Measurements from ENCODE around the gene NLRP9.
A peak's percentile ranks its signal among the peaks of the same experiment; 100 is the strongest.

Gene NLRP9

GRCh38 chr19:55675661-55676354 is 62.4 kb downstream of the NLRP9 start:
- Mint-ChIP-seq H3K9me3 (no peaks in the 10 kb centered on the region), H3K27ac (peak overlapping the region; percentile 97), H3K27me3 (ENCODE audit: low read depth, poor library complexity) (peaks cover 3% of the 10 kb centered on the region), H3K4me1 (peaks cover 57% of the 10 kb centered on the region), H3K36me3 (ENCODE audit: low read depth) (peaks cover 45% of the 10 kb centered on the region), H3K4me3 (peak overlapping the region; percentile 98)
- DNase-seq, result no peak
- no peak for TF ChIP-seq CTCF (IDR thresholded peaks at IDR 0.05)

- no peak for TF ChIP-seq CTCF (IDR thresholded peaks at IDR 0.05)
- Mint-ChIP-seq H3K27me3 (ENCODE audit: low read depth, poor library complexity) (peaks cover 3% of the 10 kb centered on the region), H3K9me3 (no peaks in the 10 kb centered on the region), H3K4me3 (peak within 1 kb of the TSS; percentile 98), H3K36me3 (ENCODE audit: low read depth) (peaks cover 46% of the 10 kb centered on the region), H3K4me1 (peaks cover 62% of the 10 kb centered on the region), H3K27ac (peak within 1 kb of the TSS; percentile 98)
- DNase-seq, result peak; percentile 98
Observed at GRCh38 chr19:55674841-55675660, 63.2 kb downstream of the NLRP9 start, which contains the start of gene EPN1. TSS of gene EPN1 (plus strand) at chr19:55675226. CDS start at chr19:55678628, 3,402 bp downstream.

GRCh38 chr19:55674459-55674840 is 63.8 kb downstream of the NLRP9 start:
- Mint-ChIP-seq H3K27ac (peak overlapping the region; percentile 98), H3K36me3 (ENCODE audit: low read depth) (peaks cover 42% of the 10 kb centered on the region), H3K4me1 (peaks cover 62% of the 10 kb centered on the region)

GRCh38 chr19:55673889-55674288 is 64.3 kb downstream of the NLRP9 start:
- Mint-ChIP-seq H3K36me3 (ENCODE audit: low read depth) (peaks cover 37% of the 10 kb centered on the region), H3K9me3 (no peaks in the 10 kb centered on the region), H3K27ac (peak overlapping the region; percentile 92), H3K4me1 (peaks cover 62% of the 10 kb centered on the region), H3K4me3 (peak overlapping the region; percentile 58), H3K27me3 (ENCODE audit: low read depth, poor library complexity) (peaks cover 3% of the 10 kb centered on the region)
- no peak for DNase-seq
- TF ChIP-seq CTCF (IDR thresholded peaks at IDR 0.05), result no peak

More at GRCh38 chr19:55674459-55674840, 63.8 kb downstream of the NLRP9 start:
- no peak for TF ChIP-seq CTCF (IDR thresholded peaks at IDR 0.05)
- H3K4me3 Mint-ChIP-seq, result peak overlapping the region; percentile 82
- DNase-seq, result peak; percentile 19
- no peaks in the 10 kb centered on the region for H3K9me3 Mint-ChIP-seq
- peaks cover 3% of the 10 kb centered on the region for H3K27me3 Mint-ChIP-seq (ENCODE audit: low read depth, poor library complexity)

- H3K9me3 Mint-ChIP-seq, result no peaks in the 10 kb centered on the region
- H3K4me1 Mint-ChIP-seq, result peaks cover 62% of the 10 kb centered on the region
- no peak for TF ChIP-seq CTCF (IDR thresholded peaks at IDR 0.05)
- H3K27me3 Mint-ChIP-seq (ENCODE audit: low read depth, poor library complexity), result peaks cover 3% of the 10 kb centered on the region
- DNase-seq, result no peak
- H3K27ac Mint-ChIP-seq, result peak overlapping the region; percentile 92
- H3K4me3 Mint-ChIP-seq, result peak overlapping the region; percentile 58
- peaks cover 33% of the 10 kb centered on the region for H3K36me3 Mint-ChIP-seq (ENCODE audit: low read depth)
Observed at GRCh38 chr19:55673465-55673864, 64.7 kb downstream of the NLRP9 start.

Measured in nephron progenitor cell (in vitro differentiated cells).